ENCODE data around the gene IRF7.

DNA sequence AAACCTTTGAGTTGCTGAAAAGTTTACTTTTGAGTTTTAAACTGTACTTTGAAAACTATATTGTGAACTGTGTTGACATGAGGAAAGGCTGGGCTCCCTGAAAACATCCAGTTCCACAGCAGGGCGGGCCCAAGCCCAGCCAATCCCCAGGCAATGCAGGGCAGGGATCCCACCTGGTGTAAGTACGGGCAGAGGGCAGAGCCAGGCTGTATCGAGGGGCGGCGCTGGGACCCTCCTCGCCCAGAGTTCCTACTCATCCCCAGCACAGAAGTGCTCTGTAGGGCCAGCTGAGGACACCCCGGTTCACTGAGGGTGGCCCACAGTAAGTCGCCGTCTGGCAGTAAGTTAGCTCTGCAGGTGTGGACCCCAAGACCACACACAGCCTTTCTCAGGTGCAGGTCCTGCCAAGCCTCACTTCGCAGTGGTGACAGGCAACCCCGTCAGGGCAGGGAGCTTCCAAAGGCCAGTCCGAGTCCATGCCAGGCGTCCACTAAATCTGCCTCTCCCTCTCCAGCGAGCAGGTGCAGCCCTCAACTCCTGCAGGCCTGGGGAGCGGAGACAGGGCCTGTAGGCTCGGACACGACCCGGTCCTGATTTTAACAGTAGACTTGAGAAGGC lies 48.6 kb downstream of the IRF7 start:
- TF ChIP-seq, protein P1, sequence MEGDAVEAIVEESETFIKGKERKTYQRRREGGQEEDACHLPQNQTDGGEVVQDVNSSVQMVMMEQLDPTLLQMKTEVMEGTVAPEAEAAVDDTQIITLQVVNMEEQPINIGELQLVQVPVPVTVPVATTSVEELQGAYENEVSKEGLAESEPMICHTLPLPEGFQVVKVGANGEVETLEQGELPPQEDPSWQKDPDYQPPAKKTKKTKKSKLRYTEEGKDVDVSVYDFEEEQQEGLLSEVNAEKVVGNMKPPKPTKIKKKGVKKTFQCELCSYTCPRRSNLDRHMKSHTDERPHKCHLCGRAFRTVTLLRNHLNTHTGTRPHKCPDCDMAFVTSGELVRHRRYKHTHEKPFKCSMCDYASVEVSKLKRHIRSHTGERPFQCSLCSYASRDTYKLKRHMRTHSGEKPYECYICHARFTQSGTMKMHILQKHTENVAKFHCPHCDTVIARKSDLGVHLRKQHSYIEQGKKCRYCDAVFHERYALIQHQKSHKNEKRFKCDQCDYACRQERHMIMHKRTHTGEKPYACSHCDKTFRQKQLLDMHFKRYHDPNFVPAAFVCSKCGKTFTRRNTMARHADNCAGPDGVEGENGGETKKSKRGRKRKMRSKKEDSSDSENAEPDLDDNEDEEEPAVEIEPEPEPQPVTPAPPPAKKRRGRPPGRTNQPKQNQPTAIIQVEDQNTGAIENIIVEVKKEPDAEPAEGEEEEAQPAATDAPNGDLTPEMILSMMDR (IDR thresholded peaks at IDR 0.05) = no peak
- no peak for TF ChIP-seq POLR2A (IDR thresholded peaks at IDR 0.05)

Measured in adrenal gland (tissue), 5 donors.